BE2C (cell line): ENCODE data around the gene NEU4.
"Not testable (repeated sequence)": the region's sequence is repeated elsewhere in the genome, so short reads cannot be mapped to it uniquely, and the experiment has no call there.

Source experiments
- DNase-seq: peaks from one replicate; pipeline ENCODE4 v3.0.0-alpha.2; 2020
- H3K27me3 ChIP-seq: fragments of 250-450 bp; sonication (Bioruptor Pico); 2 replicates; pipeline ENCODE4 v1.5.1; 2020; ENCODE audit warnings: mild to moderate bottlenecking
- H3K36me3 ChIP-seq: fragments of 250-450 bp; sonication (Bioruptor Pico); 2 replicates; pipeline ENCODE4 v1.5.1; 2020; ENCODE audit warnings: mild to moderate bottlenecking
- H3K4me1 ChIP-seq: fragments of 250-450 bp; sonication (Bioruptor Pico); 2 replicates; pipeline ENCODE4 v1.5.1; 2020
- H3K4me3 ChIP-seq: 2 replicates; pipeline ENCODE4 v1.5.1; 2011; ENCODE audit warnings: low read depth, low read length
- H3K9me3 ChIP-seq: fragments of 250-450 bp; sonication (Bioruptor Pico); 2 replicates; pipeline ENCODE4 v1.5.1; 2020
- CTCF ChIP-seq: IDR thresholded peaks from 2 replicates; pipeline ENCODE4 v1.5.1; 2012; ENCODE audit warnings: mild to moderate bottlenecking, low read depth, low read length

Gene NEU4

GRCh38 chr2:241798631-241799521 lies 10.1 kb upstream of the NEU4 start:
- Histone ChIP-seq H3K27me3 (no peaks in the 10 kb centered on the region), H3K4me1 (peaks cover 12% of the 10 kb centered on the region), H3K9me3 (no peaks in the 10 kb centered on the region), H3K4me3 (no peak overlapping the region), H3K36me3 (no peaks in the 10 kb centered on the region)
- DNase-seq, result peak; percentile 7
- no peak for TF ChIP-seq CTCF

- Histone ChIP-seq H3K4me1 (peaks cover 20% of the 10 kb centered on the region), H3K9me3 (no peaks in the 10 kb centered on the region), H3K36me3 (no peaks in the 10 kb centered on the region), H3K4me3 (no peak overlapping the region), H3K27me3 (no peaks in the 10 kb centered on the region)
- TF ChIP-seq CTCF, result no peak
- no peak for DNase-seq
Observed at GRCh38 chr2:241799522-241800197, 9.3 kb upstream of the NEU4 start.

GRCh38 chr2:241800198-241800903 lies 8.6 kb upstream of the NEU4 start:
- DNase-seq, H3K4me3 ChIP-seq, H3K36me3 ChIP-seq, H3K27me3 ChIP-seq, H3K9me3 ChIP-seq: not testable (repeated sequence)
- H3K4me1 ChIP-seq, result peaks cover 22% of the 10 kb centered on the region

GRCh38 chr2:241801611-241802420 lies 7.2 kb upstream of the NEU4 start:
- H3K4me1 ChIP-seq, result peaks cover 22% of the 10 kb centered on the region
- no peaks in the 10 kb centered on the region for H3K36me3 ChIP-seq
- TF ChIP-seq CTCF, result no peak
- H3K4me3 ChIP-seq, result no peak overlapping the region
- DNase-seq, result peak; percentile 74
- H3K9me3 ChIP-seq, result no peaks in the 10 kb centered on the region
- no peaks in the 10 kb centered on the region for H3K27me3 ChIP-seq

- no peak for DNase-seq
- H3K36me3 ChIP-seq, result no peaks in the 10 kb centered on the region
- no peak overlapping the region for H3K4me3 ChIP-seq
- no peaks in the 10 kb centered on the region for H3K9me3 ChIP-seq
- peaks cover 22% of the 10 kb centered on the region for H3K4me1 ChIP-seq
- TF ChIP-seq CTCF, result no peak
- H3K27me3 ChIP-seq, result no peaks in the 10 kb centered on the region
Observed at GRCh38 chr2:241802421-241803318, 6.3 kb upstream of the NEU4 start.
